Ramos (cell line): Measurements from ENCODE around the gene SGPP2.
"Not testable (repeated sequence)": the region's sequence is repeated elsewhere in the genome, so short reads cannot be mapped to it uniquely, and the experiment has no call there.

ENCODE experiments used
- in situ Hi-C: fragments of 300-500 bp; cut with MboI; formaldehyde crosslinking; loops from one replicate; pipeline ENCODE4 v1.14.3; 2022; ENCODE audit warnings: low sequenced_read_pairs; ENCODE audit not compliant: unreplicated experiment

SGPP2 gene

DNA sequence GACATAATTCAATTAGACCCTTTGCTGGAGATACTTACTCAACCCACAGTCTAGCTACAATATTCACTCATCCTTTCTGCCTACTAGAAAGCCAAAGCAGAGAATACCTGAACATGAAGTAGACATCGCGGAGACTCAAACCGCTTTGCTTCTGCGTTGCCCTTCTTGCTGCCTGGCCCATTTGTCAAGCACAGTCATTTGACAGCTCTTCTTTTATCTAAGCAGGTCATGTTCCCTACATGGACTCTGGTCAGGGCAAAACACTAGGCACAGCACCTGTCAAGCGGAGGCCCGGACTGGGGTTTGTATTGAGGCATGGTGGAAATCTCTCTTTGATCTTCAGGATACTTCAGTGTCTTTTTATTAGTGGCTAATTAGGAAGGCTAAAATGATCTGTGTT, 141.9 kb downstream of the SGPP2 start:
- in situ Hi-C loops, result loop anchor here (25.0 kb wide), 1 partner anchor 504 kb away; no protein-coding TSS in a partner anchor

DNA sequence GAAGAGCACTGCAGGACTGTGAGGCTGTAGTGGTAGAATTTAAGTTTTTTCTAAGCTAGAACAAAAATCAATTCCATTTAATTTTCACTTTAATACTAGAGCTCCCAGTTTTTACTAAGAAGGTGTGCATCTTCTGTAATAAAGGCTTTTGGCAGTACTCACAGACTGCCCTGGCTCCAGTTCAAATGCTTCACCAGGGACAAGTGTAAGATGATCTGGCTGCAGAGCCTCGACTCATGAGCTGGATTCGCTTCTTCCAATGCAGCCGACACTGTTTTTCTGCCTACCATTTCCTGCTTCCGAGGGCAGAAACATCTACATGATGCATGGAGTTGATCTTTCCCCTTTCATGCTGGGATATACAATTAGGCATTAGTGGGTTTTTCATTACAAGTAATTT, 144.5 kb downstream of the SGPP2 start:
- in situ Hi-C loops, result loop anchor here (25.0 kb wide), 1 partner anchor 507 kb away; no protein-coding TSS in a partner anchor

DNA sequence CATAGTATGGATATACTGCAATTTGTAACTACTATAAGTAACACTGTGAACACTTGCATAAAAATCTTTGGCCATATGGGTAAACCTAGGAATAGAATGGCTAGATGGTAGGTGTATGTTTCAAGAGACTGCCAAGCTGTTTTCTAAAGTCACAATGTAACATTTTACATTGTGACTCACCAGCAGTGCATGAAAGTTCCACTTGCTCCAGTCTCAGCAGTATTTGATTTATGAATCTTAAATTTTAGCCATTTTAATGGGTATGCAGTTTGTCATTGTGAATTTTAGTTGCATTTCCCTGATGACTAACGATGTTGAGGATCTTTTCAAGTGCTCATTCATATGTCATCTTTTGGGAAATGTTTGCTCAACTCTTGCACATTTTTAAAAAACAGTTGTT, 145.5 kb downstream of the SGPP2 start:
- in situ Hi-C loops, result loop anchor here (25.0 kb wide), 1 partner anchor 508 kb away; no protein-coding TSS in a partner anchor

DNA sequence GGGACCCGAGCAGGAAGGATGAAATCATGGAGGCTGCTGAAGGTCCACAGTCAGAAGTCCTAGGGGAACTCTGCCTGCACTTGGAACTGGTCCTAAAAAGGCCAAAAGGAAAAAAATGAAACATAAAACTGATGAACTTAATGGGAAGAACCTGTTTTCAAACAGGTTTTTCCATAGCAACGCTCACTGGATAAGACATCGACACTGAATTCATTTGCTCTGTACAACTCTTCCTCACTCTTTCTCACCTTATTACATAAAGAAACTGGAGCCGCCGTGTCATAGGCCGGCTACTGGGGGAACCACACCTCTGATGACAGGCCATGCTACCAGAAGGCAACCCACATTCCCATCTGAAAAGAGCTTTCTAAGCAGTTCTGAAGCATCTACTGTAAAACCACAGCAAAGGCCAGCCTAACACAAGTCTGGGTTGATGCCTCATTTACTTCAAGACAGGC, 147.9 kb downstream of the SGPP2 start:
- in situ Hi-C loops, result loop anchor here (25.0 kb wide), 1 partner anchor 510 kb away; no protein-coding TSS in a partner anchor

DNA sequence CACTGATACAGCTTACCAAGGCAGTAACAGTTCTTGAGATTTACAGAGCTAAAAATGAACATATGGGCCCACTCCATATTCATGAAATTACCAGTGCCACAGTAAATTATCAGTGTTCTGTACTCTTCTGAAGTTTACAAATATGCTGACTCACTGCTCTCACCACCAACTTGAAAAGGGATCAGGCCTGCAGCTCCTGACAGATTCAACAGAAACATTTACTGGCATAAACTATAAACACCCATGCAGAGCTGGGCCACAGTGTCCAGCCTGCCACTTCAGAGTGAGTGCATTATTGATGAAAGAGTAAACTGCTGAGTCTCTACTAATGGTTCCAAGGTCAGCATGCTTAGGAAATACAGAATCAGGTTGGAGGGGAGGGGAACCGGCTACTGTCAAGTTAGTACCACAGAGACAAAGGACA, 148.4 kb downstream of the SGPP2 start:
- in situ Hi-C loops, result loop anchor here (25.0 kb wide), 1 partner anchor 510 kb away; no protein-coding TSS in a partner anchor

DNA sequence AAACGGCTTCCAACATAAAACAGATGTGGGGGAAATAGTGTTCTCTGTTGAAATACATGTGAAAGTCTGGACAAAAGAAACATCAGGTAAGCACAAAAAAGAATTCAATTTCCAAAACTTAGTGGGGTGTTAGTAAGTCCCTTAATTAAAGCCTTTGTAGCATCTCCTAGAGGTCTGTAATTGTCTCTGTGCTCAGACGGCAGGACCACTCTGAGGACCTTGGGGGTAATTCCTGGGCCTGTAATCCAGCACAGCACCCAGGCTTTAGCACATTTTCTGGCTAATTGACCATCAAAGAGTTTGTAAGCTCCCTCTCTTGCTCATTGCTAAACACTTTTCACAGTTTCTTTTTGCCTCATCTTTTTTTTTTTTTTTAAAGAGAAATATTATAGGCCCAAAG, 151.3 kb downstream of the SGPP2 start:
- in situ Hi-C loops, result no loop called here

DNA sequence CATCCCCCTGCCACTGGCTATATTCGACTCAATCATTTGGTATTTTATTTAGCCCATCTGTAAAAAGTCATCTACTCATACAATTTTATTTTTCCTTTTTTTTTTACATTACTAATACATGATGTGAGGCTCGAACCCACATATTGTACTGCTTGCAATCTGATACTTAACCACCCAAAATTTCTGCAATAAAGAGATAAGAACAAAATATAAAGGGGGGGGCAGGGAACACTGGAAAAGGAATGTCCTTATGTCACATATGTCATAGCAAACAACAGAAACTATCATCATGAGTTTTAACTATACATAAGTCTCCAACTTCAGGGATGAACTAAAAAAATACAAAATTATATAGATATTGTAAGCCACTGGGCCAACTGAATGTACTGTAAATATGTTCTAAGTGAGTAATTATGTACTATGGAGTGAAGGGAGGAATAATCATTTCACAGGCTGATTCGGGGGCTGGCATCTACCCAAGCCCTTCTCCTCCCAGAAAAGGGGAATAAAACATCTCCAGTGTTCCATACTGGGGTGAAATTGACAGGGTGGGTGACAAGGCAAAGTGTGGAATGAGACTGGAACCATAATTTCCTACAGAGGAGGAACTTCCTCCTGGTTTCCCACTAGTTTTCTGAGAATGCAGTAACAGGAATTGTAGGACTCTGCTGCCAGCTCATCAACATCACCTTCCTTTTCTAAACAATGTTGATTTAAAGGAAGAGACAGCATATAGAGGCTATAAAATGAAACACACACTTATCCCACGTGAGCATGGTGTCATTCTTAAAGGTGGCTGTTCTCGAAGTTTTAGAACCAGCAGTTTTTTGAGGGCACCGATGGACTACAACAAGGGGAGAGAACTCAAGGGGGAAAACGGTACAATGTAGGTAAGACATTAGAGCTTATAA, 152.1 kb downstream of the SGPP2 start:
- in situ Hi-C loops, result no loop called here

DNA sequence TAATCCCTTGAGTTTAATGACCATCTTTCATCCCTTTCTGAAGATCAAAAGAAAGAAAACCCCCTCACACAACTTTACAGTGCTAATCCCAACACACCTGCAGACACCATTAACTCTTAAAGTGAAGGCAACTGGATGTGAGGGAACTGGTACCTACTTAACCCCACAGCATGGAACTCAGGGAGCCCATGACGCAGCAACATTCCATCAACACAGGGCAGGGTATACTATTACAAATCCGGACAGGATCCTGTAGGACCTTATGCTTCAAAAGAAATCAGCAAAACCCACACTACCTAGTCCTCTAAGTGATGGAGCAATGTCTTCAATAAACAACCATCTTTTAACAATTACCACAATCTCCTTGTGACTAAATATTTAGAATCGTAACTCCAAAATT, 153.0 kb downstream of the SGPP2 start:
- in situ Hi-C loops, result no loop called here

DNA sequence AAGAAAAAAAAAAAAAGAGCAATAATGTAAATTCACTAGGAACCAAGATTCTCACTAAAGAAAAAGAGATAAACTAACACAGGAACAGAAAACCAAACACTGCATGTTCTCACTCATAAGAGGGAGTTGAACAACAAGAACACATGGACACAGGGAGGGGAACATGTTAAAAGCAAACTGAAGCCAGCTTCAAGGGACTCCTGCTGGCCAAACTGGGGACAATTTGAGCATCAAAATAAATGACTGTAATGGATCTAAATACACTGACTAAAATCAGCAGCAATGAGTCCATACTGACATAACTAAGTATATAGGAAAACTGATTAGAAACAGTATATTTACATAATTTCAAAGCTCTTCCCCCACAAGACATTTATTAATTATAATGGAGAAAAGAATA, 158.6 kb downstream of the SGPP2 start:
- in situ Hi-C loops, result no loop called here

DNA sequence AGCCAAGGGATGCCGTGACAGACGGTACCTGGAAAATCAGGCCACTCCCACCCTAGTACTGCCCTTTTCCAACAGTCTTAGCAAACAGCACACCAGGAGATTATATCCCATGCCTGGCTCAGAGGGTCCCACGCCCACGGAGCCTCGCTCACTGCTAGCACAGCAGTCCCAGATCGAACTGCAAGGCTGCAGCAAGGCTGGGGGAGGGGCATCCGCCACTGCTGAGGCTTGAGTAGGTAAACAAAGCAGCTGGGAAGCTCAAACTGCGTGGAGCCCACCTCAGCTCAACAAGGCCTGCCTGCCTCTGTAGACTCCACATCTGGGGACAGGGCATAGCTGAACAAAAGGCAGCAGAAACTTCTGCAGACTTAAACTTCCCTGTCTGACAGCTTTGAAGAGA, 160.2 kb downstream of the SGPP2 start:
- in situ Hi-C loops, result not testable (repeated sequence)

DNA sequence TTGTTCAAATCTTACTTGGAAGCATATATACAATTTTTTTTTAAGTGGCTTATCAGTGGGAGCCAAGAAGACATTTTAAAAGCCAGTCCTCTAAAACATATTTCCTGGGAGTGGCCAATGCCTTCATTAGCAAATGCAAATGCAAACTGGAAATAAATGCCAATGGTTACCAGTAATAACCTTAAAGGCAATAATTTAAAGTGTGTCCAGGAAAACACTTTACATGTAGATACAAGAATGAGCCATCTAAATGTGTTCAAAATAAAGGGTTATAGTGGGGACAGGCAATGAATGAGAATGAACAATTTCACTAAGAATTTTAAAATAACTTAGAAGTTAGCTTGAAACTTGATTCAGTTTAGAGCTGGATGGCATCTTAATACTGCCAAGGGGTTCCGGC, 167.3 kb downstream of the SGPP2 start:
- in situ Hi-C loops, result no loop called here

DNA sequence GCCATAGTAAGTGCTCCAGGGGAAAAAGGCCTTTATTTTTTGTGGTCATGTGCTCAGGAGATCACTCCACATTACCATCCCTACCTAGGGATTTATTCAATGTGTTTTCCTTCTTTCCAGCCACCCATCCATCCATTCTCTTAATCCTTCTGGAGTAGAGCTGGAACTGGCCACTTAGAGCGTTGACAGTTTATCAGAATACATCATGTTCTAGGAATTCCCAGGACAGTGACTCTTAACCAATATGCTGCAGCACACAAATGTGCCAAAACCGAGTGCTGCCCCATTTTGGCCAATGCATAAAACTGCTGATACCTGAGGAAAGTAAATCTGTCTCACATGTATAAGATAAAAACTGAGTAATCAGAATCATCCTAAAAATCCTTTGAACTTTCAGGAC, 167.8 kb downstream of the SGPP2 start:
- in situ Hi-C loops, result no loop called here

DNA sequence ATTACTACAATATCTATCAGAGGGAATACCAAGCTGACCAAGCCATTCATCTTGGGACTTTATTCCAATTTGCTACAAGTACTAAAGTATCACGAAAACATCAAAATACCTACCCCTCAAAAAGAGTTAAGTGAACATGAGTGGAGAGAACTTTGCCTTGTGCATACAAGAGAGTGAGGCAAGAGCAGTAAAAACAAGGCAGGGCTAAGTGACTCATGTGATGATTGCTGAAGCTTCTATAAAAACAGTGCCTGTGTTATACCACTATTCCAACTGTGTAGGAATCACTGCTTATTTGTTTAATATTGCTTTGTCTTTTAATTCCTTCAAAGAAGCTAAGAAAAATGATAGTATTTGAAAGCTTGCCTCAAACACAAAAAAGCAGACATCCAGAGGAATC, 170.3 kb downstream of the SGPP2 start:
- in situ Hi-C loops, result no loop called here

DNA sequence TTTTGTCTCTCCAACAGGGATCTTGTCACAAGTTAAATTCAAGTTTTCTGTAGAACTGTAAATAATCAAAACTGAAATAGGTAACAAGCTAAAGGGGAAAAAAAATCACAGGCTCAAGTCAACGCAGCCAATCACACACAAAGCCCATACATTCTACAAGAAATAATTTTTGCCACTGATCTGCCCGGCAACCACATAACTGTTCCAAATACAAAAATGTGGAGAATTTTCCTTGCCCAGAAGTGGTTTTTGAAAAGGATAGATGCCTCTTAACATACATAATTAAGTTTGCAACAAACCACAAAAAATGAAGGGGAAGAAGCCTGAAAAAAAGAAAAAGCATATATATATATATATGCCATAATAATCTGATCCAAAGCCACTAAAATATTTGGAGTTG, 171.2 kb downstream of the SGPP2 start:
- in situ Hi-C loops, result no loop called here

DNA sequence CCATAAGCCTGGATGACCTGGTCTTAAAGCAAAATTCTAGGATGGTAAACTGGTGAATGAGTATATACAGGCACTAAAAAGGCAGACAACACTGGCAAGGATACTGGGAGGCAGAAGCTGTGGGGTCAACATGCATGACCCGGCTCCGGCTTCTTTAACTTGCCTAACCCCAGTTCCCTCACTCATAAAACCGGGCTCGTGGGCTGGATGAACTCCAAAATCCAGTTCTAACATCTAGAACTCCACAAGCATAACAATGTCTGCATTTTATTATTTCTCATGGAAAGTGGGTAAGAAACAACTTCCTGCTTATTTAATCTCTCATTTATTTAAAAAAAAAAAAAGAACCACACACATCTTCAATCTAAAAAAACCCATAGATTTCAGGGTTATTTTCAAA, 174.3 kb downstream of the SGPP2 start:
- in situ Hi-C loops, result no loop called here

DNA sequence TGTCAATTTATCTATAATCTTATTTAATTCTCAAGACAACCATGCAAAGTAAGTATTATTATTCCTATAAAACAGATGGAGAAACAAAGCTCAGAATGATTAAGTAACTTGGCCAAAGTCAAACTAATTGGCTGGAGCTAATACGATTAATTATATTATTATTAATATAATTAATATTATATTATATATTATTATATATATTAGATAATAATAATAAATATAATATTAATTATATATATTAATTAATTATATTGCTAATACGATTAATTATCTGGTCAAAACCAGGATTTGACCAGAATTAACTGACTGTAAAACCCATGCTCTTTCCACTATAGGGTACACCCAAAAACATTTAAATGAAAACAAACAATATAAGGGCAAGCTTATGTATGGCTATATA, 179.2 kb downstream of the SGPP2 start:
- in situ Hi-C loops, result no loop called here

DNA sequence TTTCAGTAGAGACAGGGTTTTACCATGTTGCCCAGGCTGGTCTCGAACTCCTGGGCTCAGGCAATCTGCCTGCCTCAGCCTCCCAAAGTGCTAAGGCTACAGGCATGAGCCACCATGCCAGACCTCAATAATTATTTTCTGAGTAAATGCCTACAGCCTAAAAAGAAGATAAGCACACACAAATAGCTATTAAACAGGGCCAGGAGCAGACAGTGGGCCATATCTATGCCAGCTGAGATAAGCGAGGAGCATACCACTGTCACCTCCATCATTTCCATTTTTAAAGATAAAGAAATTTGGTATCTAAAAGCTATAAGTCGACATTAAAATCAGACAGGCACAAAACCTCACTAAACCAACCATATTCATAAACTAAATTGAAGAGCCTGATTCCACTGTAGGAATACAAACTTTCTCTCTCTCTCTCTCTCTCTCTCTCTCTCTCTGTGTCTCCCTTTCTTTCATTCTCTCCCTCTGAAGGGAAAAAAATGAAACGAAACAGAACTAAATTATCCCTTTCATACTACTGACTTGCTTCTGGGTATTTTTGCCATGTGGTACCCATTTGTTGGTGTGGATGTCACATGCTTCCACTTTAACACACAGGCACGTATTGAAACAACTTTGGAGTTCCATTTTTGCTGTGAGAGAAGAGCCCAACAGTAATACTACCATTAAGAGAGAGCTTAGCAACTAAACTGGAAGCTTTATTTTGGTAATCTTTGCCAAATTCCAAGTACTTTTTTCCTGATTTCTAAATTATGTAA, 180.6 kb downstream of the SGPP2 start:
- in situ Hi-C loops, result no loop called here

DNA sequence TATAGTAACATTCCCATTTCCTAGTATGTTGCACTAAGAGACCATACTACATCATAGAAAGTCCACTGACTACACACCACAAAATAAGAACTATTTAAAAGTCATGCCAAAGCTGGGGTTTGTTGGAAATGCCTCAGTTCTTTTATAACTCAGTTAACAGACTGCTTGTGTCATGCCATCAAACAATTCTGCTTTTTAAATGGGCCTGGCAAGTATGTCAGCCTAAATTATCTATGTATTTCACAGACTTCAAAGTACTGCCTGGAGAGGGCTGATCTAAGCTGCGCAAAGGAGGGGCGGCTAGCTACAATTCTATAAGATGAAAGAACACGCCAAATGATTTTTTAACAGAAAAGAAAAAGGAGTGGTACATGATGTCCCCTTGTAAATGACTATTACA, 182.0 kb downstream of the SGPP2 start:
- in situ Hi-C loops, result no loop called here

DNA sequence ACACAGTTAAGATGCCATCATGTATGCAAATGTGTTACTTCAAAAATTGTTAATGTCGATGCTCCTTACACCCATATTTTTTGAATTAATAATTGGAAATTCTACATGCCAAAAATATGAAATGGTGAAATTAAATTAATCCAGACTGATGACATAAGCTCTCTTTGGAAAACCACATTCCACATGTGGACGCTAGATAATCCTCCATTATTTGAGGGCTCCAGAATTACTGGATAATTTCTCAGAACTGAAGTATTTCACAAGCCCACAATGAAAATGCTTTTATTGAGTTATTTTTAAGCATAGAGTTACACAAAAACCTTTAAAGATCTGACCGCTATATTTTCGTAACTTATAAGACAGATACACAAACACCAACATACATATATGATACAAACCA, 183.7 kb downstream of the SGPP2 start:
- in situ Hi-C loops, result no loop called here

DNA sequence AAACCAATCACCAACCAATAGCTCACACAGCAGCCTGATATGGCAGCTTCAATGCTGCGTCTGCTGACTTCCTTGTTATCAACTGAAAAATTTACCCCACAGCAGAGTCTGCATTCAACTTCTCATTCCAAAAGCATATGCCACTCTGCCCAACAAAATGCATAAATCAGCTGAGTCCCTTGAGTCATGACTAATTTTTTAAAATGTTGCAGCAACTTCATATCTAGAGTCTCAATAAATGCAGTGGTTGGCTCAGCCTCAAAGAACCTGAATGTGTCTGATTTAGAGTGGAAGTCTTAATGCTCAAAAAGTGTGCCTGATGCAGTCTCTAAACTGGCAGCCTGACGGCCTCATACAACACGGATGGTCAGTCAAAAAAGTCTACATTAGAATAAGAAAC, 185.0 kb downstream of the SGPP2 start:
- in situ Hi-C loops, result no loop called here
